ENCODE data around the gene RAI14.

- TF ChIP-seq CTCF (IDR thresholded peaks at IDR 0.05; ENCODE audit: insufficient read depth, low read depth, low read length) (no peak), EZH2 (IDR thresholded peaks at IDR 0.05; ENCODE audit: insufficient read depth, low read length) (no peak)
Measured at GRCh38 chr5:34716986-34717385, 60.9 kb downstream of the RAI14 start.

Measured in astrocyte (in vitro differentiated cells and primary cell).